OCI-LY3 (cell line): ENCODE measurements around the gene CD151.

Experiments used
- EZH2phosphoT487 ChIP-seq: fragments of 200-600 bp; shearing (Covaris generic); IDR thresholded peaks from 2 replicates; pipeline ENCODE4 v1.6.1; 2018; ENCODE audit warnings: antibody characterized with exemption, mixed run types, low read depth
- TF ChIP-seq, protein P1 (sequence below): fragments of 200-600, 300-600 bp; sonication (generic); IDR thresholded peaks from 2 replicates; pipeline ENCODE4 v1.5.1; 2014; ENCODE audit warnings: antibody characterized with exemption, low read length, low read depth

GRCh38 chr11:860234-861104 lies 27.7 kb downstream of the CD151 start:
- TF ChIP-seq, protein P1, sequence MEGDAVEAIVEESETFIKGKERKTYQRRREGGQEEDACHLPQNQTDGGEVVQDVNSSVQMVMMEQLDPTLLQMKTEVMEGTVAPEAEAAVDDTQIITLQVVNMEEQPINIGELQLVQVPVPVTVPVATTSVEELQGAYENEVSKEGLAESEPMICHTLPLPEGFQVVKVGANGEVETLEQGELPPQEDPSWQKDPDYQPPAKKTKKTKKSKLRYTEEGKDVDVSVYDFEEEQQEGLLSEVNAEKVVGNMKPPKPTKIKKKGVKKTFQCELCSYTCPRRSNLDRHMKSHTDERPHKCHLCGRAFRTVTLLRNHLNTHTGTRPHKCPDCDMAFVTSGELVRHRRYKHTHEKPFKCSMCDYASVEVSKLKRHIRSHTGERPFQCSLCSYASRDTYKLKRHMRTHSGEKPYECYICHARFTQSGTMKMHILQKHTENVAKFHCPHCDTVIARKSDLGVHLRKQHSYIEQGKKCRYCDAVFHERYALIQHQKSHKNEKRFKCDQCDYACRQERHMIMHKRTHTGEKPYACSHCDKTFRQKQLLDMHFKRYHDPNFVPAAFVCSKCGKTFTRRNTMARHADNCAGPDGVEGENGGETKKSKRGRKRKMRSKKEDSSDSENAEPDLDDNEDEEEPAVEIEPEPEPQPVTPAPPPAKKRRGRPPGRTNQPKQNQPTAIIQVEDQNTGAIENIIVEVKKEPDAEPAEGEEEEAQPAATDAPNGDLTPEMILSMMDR = no peak
- TF ChIP-seq EZH2phosphoT487 = no peak
